ENCODE data around the gene NFIA. TPM values are rescaled to one million over a fixed set of nuclear protein-coding genes. Genes with fewer than 3 reads are reported as not detected.

Gene NFIA
- total RNA-seq, 2 donors from 2014 or later = 61.4 to 86.3 TPM

GRCh38 chr1:61506236-61506635 lies 423.9 kb downstream of the NFIA start:
- no peak for DNase-seq (ENCODE audit: low spot score)
- Histone ChIP-seq H3K9me3 (no peaks in the 10 kb centered on the region), H3K27ac (no peak overlapping the region), H3K4me3 (no peak overlapping the region), H3K4me1 (replicated peaks) (no peaks in the 10 kb centered on the region), H3K27me3 (replicated peaks; ENCODE audit: insufficient read depth) (no peaks in the 10 kb centered on the region), H3K36me3 (no peaks in the 10 kb centered on the region)
- no peak for TF ChIP-seq POLR2AphosphoS5 (IDR thresholded peaks at IDR 0.05)
- no peak for TF ChIP-seq POLR2A (IDR thresholded peaks at IDR 0.05)
- no peak for TF ChIP-seq CTCF (IDR thresholded peaks at IDR 0.05)
- intact Hi-C loops (cut with DNase I) = no loop called here
- 100% methylated on average over 2 of the region's 2 CpGs for WGBS

GRCh38 chr1:61506944-61507500 lies 424.7 kb downstream of the NFIA start:
- H3K9me3 ChIP-seq = no peaks in the 10 kb centered on the region
- H3K4me3 ChIP-seq = no peak overlapping the region
- H3K36me3 ChIP-seq = no peaks in the 10 kb centered on the region
- no peak overlapping the region for H3K27ac ChIP-seq
- no peak for DNase-seq (ENCODE audit: low spot score)
- intact Hi-C loops (cut with DNase I) = no loop called here
- TF ChIP-seq POLR2A (IDR thresholded peaks at IDR 0.05) (no peak), POLR2AphosphoS5 (IDR thresholded peaks at IDR 0.05) (no peak), CTCF (IDR thresholded peaks at IDR 0.05) (no peak)
- no peaks in the 10 kb centered on the region for H3K27me3 ChIP-seq (replicated peaks; ENCODE audit: insufficient read depth)
- 96% methylated on average over 4 of the region's 4 CpGs for WGBS
- H3K4me1 ChIP-seq (replicated peaks) = no peaks in the 10 kb centered on the region

Measured in prostate gland (tissue), 2 donors.